Gastroesophageal sphincter (tissue), 3 donors: ENCODE measurements around the gene OTUD5.
A peak's percentile ranks its signal among the peaks of the same experiment; 100 is the strongest.

ENCODE experiments used
- CTCF ChIP-seq, 4 experiments: fragments of 200-600 bp in 2 of 4; fragments of 450-650 bp in 2 of 4; sonication (generic) in 1 of 4; IDR thresholded peaks; one replicate each; pipeline ENCODE4 v1.5.1; 2017 to 2019; ENCODE audit warnings: antibody characterized with exemption in 4 of 4, mild to moderate bottlenecking in 2 of 4, moderate library complexity in 2 of 4
- EP300 ChIP-seq: sonication (generic); formaldehyde crosslinking; IDR thresholded peaks from one replicate; pipeline ENCODE4 v1.6.1; 2017; ENCODE audit warnings: antibody characterized with exemption, mild to moderate bottlenecking
- POLR2A ChIP-seq, 2 donors: fragments of 450-650 bp; IDR thresholded peaks; one replicate each; pipeline ENCODE4 v1.6.1; 2017; ENCODE audit warnings: antibody characterized with exemption in 2 of 2, mild to moderate bottlenecking in 2 of 2, moderate library complexity in 1 of 2
- POLR2AphosphoS5 ChIP-seq: sonication (generic); formaldehyde crosslinking; IDR thresholded peaks from one replicate; pipeline ENCODE4 v1.6.1; 2017; ENCODE audit warnings: antibody characterized with exemption

DNA sequence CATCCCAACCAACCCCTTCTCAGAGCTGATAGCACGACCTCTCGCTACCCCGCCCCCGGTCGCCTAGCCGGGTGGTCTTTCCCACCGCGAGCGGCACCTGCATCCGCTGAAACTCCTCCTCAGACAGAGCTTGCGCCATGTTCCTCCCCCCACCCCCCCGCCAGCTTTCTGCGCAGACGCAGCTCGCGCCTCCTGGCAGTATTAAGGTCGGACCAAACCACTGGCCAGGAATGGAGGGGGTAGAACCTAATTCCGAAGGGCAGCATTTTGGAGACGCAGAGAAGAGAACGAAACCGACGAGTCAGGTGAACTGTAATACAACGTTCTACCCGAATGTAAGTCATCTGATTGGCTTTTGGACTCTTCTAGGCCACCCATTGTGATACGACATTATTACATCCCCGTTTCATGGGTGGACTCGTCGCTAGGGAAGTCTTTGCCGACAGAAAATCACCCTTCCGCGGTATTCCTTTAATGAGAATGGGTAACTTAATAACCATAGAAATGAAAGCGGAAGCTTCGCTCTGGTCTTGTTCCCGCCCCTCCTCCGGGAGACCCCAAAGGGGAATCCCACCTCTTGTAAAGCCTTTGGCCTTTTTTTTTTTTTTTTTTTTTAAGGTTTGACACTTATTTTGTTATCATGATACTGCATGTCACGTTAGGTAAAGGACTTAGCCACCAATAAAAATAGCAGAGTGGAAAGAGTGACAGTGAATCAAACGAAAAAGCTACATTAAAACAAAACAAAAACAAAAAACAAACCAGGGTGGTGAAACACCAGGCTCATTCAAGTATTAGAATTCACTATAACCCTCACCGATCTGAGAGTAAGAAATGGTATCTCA, 44.9 kb upstream of the OTUD5 start, which contains the start of gene GRIPAP1:
- TF ChIP-seq CTCF (IDR thresholded peaks at IDR 0.05) (no peak), POLR2A (IDR thresholded peaks at IDR 0.05) (peak; percentile 37 to 46), POLR2AphosphoS5 (peak; percentile 23), EP300 (no peak)
